ENCODE data around the gene PRR36.

The PRR36 gene

GRCh38 chr19:7871437-7872305 is 2.5 kb downstream of the PRR36 start:
- peak overlapping the region; percentile 92 for H3K18ac ChIP-seq (ENCODE audit: low read length)
- H3K9ac ChIP-seq (ENCODE audit: low read depth, low read length, poor library complexity): no peak overlapping the region
- peak overlapping the region; percentile 40 for H2AK5ac ChIP-seq (ENCODE audit: low read depth, low read length)
- no CpG with 5 or more reads among the region's 33 CpGs for WGBS, 2 donors (ENCODE audit: extremely low coverage in 2 of 2, insufficient read length in 2 of 2, insufficient replicate concordance in 1 of 2)
- peak overlapping the region; percentile 84 for H2BK5ac ChIP-seq (ENCODE audit: low read length)
- DNase-seq (ENCODE audit: low spot score): peak; percentile 97
- H3K14ac ChIP-seq (ENCODE audit: low read length): no peak overlapping the region
- H3K23ac ChIP-seq (ENCODE audit: low read depth, low read length, poor library complexity): peak overlapping the region; percentile 91
- H3K4me2 ChIP-seq (ENCODE audit: insufficient read depth, low read length, poor library complexity, severe bottlenecking): peak overlapping the region; percentile 56
- peaks cover 3% of the 10 kb centered on the region for H3K79me1 ChIP-seq (ENCODE audit: low read depth, low read length)
- no peak overlapping the region for H4K91ac ChIP-seq (ENCODE audit: low read depth, low read length, poor library complexity)
- no peak overlapping the region for H4K8ac ChIP-seq (ENCODE audit: low read depth, low read length)
- H2AFZ ChIP-seq (ENCODE audit: low read length): peak overlapping the region; percentile 81
- peak overlapping the region; percentile 97 for H3K27ac ChIP-seq (replicated peaks; ENCODE audit: low read length)
- H2BK120ac ChIP-seq (ENCODE audit: low read depth, low read length): no peak overlapping the region
- peaks cover 34% of the 10 kb centered on the region in 2 donors for H3K4me1 ChIP-seq (ENCODE audit: control insufficient read depth in 2 of 2, insufficient read depth in 1 of 2, low read depth in 1 of 2, low read length in 2 of 2)
- H3K9me3 ChIP-seq (replicated peaks in 1 of 2; ENCODE audit: control insufficient read depth in 2 of 2, insufficient read depth in 1 of 2, low read depth in 1 of 2, low read length in 2 of 2): no peaks in the 10 kb centered on the region
- no peak overlapping the region for H2BK12ac ChIP-seq (ENCODE audit: low read length)
- H3K4me3 ChIP-seq (ENCODE audit: low read length in 2 of 2): peak overlapping the region; percentile 27 to 45
- peaks cover 2 to 24% of the 10 kb centered on the region in 2 donors for H3K36me3 ChIP-seq (replicated peaks in 1 of 2; ENCODE audit: control insufficient read depth in 2 of 2, insufficient read depth in 2 of 2, low read length in 2 of 2)
- no peaks in the 10 kb centered on the region for H3K27me3 ChIP-seq (ENCODE audit: control insufficient read depth in 3 of 3, insufficient read depth in 3 of 3, low read depth in 1 of 3, low read length in 3 of 3)
- no peak overlapping the region for H3K4ac ChIP-seq (ENCODE audit: low read length)
- peak overlapping the region; percentile 85 for H2BK15ac ChIP-seq (ENCODE audit: low read length)

GRCh38 chr19:7870571-7871436 is 3.4 kb downstream of the PRR36 start:
- Histone ChIP-seq H3K9ac (ENCODE audit: low read depth, low read length, poor library complexity) (no peak overlapping the region), H2BK12ac (ENCODE audit: low read length) (no peak overlapping the region), H4K8ac (ENCODE audit: low read depth, low read length) (no peak overlapping the region), H3K27ac (replicated peaks; ENCODE audit: low read length) (peak overlapping the region; percentile 97), H3K23ac (ENCODE audit: low read depth, low read length, poor library complexity) (peak overlapping the region; percentile 48), H4K91ac (ENCODE audit: low read depth, low read length, poor library complexity) (no peak overlapping the region), H3K4ac (ENCODE audit: low read length) (no peak overlapping the region), H3K4me2 (ENCODE audit: insufficient read depth, low read length, poor library complexity, severe bottlenecking) (peak overlapping the region; percentile 56), H2AK5ac (ENCODE audit: low read depth, low read length) (peak overlapping the region; percentile 85), H3K14ac (ENCODE audit: low read length) (no peak overlapping the region), H2BK120ac (ENCODE audit: low read depth, low read length) (no peak overlapping the region), H3K36me3 (replicated peaks in 1 of 2; ENCODE audit: control insufficient read depth in 2 of 2, insufficient read depth in 2 of 2, low read length in 2 of 2) (peaks cover 2 to 24% of the 10 kb centered on the region in 2 donors), H3K18ac (ENCODE audit: low read length) (peak overlapping the region; percentile 92), H2AFZ (ENCODE audit: low read length) (peak overlapping the region; percentile 81), H2BK5ac (ENCODE audit: low read length) (peak overlapping the region; percentile 77), H3K4me3 (ENCODE audit: low read length in 2 of 2) (no peak overlapping the region), H3K9me3 (replicated peaks in 1 of 2; ENCODE audit: control insufficient read depth in 2 of 2, insufficient read depth in 1 of 2, low read depth in 1 of 2, low read length in 2 of 2) (no peaks in the 10 kb centered on the region), H3K79me1 (ENCODE audit: low read depth, low read length) (peaks cover 3% of the 10 kb centered on the region), H2BK15ac (ENCODE audit: low read length) (no peak overlapping the region), H3K4me1 (ENCODE audit: control insufficient read depth in 2 of 2, insufficient read depth in 1 of 2, low read depth in 1 of 2, low read length in 2 of 2) (peaks cover 34 to 37% of the 10 kb centered on the region in 2 donors), H3K27me3 (ENCODE audit: control insufficient read depth in 3 of 3, insufficient read depth in 3 of 3, low read depth in 1 of 3, low read length in 3 of 3) (no peaks in the 10 kb centered on the region)
- peak; percentile 85 for DNase-seq (ENCODE audit: low spot score)
- no CpG with 5 or more reads among the region's 11 CpGs for WGBS, 2 donors (ENCODE audit: extremely low coverage in 2 of 2, insufficient read length in 2 of 2, insufficient replicate concordance in 1 of 2)

GRCh38 chr19:7869910-7870511 is 4.2 kb downstream of the PRR36 start:
- Histone ChIP-seq H4K8ac (ENCODE audit: low read depth, low read length) (no peak overlapping the region), H3K9me3 (replicated peaks in 1 of 2; ENCODE audit: control insufficient read depth in 2 of 2, insufficient read depth in 1 of 2, low read depth in 1 of 2, low read length in 2 of 2) (no peaks in the 10 kb centered on the region), H3K4me3 (ENCODE audit: low read length in 2 of 2) (peak overlapping the region in 1 of 2 donors; percentile 25), H3K4me2 (ENCODE audit: insufficient read depth, low read length, poor library complexity, severe bottlenecking) (peak overlapping the region; percentile 56), H3K36me3 (replicated peaks in 1 of 2; ENCODE audit: control insufficient read depth in 2 of 2, insufficient read depth in 2 of 2, low read length in 2 of 2) (peaks cover 2 to 24% of the 10 kb centered on the region in 2 donors), H2AFZ (ENCODE audit: low read length) (no peak overlapping the region), H2BK5ac (ENCODE audit: low read length) (peak overlapping the region; percentile 36), H3K18ac (ENCODE audit: low read length) (peak overlapping the region; percentile 96), H3K4ac (ENCODE audit: low read length) (no peak overlapping the region), H3K27ac (replicated peaks; ENCODE audit: low read length) (peak overlapping the region; percentile 24), H2BK120ac (ENCODE audit: low read depth, low read length) (no peak overlapping the region), H2BK15ac (ENCODE audit: low read length) (peak overlapping the region; percentile 26), H3K4me1 (ENCODE audit: control insufficient read depth in 2 of 2, insufficient read depth in 1 of 2, low read depth in 1 of 2, low read length in 2 of 2) (peaks cover 34 to 37% of the 10 kb centered on the region in 2 donors), H4K91ac (ENCODE audit: low read depth, low read length, poor library complexity) (no peak overlapping the region), H3K23ac (ENCODE audit: low read depth, low read length, poor library complexity) (peak overlapping the region; percentile 85), H3K79me1 (ENCODE audit: low read depth, low read length) (peaks cover 3% of the 10 kb centered on the region), H3K27me3 (ENCODE audit: control insufficient read depth in 3 of 3, insufficient read depth in 3 of 3, low read depth in 1 of 3, low read length in 3 of 3) (peaks cover 0 to 4% (median 0%) of the 10 kb centered on the region in 3 experiments), H2AK5ac (ENCODE audit: low read depth, low read length) (peak overlapping the region; percentile 94), H2BK12ac (ENCODE audit: low read length) (no peak overlapping the region), H3K9ac (ENCODE audit: low read depth, low read length, poor library complexity) (no peak overlapping the region), H3K14ac (ENCODE audit: low read length) (peak overlapping the region; percentile 94)
- no CpG with 5 or more reads among the region's 30 CpGs for WGBS, 2 donors (ENCODE audit: extremely low coverage in 2 of 2, insufficient read length in 2 of 2, insufficient replicate concordance in 1 of 2)
- peak; percentile 81 for DNase-seq (ENCODE audit: low spot score)
